ENCODE measurements around the gene ZC3H12D.

ZC3H12D gene

DNA sequence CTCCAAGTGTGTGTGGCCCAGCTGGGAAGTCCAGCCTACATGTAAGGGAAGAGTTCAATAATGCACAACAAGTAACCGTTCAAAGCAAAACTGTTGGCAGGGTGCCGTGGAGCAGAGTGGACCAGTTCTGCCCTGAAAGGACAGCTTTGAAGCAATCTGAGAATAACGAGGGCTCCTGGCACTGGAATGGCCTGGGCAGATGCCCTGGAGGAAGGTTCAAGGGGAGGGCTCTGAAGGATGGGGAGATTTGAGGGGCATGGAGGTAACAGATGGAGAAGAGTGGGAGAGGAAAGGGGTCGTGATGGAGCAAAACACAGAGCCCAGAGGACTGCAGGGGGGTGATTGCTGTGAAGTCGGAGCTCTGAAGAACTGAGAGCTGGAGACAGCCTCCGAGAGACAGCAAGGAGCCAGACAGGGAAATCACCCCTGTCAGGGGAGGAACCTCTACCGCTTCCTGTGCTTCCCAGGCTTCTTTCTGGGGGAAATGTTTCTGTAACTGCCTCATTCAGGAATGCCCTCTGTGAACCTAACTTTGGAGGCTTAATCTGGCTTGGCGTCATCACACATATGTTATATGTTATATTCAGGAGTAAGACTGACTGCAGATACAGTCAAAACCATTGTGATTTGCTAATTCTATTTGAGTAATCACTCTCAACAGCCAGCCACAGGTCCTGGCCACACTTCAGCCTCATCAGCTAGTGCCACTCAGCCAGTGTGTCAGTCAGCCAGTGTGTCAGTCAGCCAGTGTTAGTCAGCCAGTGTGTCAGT is 41.2 kb downstream of the ZC3H12D start:
- no peaks in the 10 kb centered on the region for H3K79me2 ChIP-seq (ENCODE audit: insufficient read depth, low read depth)
- H3K9ac ChIP-seq, result no peak overlapping the region
- no peak overlapping the region for H3K27ac ChIP-seq
- H3K27me3 ChIP-seq (ENCODE audit: insufficient read depth, low read depth), result no peaks in the 10 kb centered on the region
- no peaks in the 10 kb centered on the region for H4K20me1 ChIP-seq (ENCODE audit: insufficient read depth)
- no peaks in the 10 kb centered on the region for H3K36me3 ChIP-seq (ENCODE audit: insufficient read depth)
- H3K4me3 ChIP-seq (IDR thresholded peaks at IDR 0.05; ENCODE audit: insufficient read depth, low read depth, low read length), result no peak overlapping the region
- no peak overlapping the region for H2AFZ ChIP-seq (ENCODE audit: low read depth)
- no peak overlapping the region for H3K4me2 ChIP-seq
- no peaks in the 10 kb centered on the region for H3K4me1 ChIP-seq (ENCODE audit: low read depth, poor library complexity, severe bottlenecking)
- TF ChIP-seq CTCF (conservative IDR thresholded peaks at IDR 0.05; ENCODE audit: low read depth, low read length), result no peak

- Histone ChIP-seq H3K4me3 (IDR thresholded peaks at IDR 0.05; ENCODE audit: insufficient read depth, low read depth, low read length) (no peak overlapping the region), H3K9ac (no peak overlapping the region), H3K4me2 (no peak overlapping the region), H2AFZ (ENCODE audit: low read depth) (no peak overlapping the region), H4K20me1 (ENCODE audit: insufficient read depth) (no peaks in the 10 kb centered on the region), H3K36me3 (ENCODE audit: insufficient read depth) (no peaks in the 10 kb centered on the region), H3K4me1 (ENCODE audit: low read depth, poor library complexity, severe bottlenecking) (no peaks in the 10 kb centered on the region), H3K27ac (no peak overlapping the region), H3K27me3 (ENCODE audit: insufficient read depth, low read depth) (no peaks in the 10 kb centered on the region), H3K79me2 (ENCODE audit: insufficient read depth, low read depth) (no peaks in the 10 kb centered on the region)
- no peak for TF ChIP-seq CTCF (conservative IDR thresholded peaks at IDR 0.05; ENCODE audit: low read depth, low read length)
Observed at GRCh38 chr6:149441740-149442139, 43.1 kb downstream of the ZC3H12D start.

DNA sequence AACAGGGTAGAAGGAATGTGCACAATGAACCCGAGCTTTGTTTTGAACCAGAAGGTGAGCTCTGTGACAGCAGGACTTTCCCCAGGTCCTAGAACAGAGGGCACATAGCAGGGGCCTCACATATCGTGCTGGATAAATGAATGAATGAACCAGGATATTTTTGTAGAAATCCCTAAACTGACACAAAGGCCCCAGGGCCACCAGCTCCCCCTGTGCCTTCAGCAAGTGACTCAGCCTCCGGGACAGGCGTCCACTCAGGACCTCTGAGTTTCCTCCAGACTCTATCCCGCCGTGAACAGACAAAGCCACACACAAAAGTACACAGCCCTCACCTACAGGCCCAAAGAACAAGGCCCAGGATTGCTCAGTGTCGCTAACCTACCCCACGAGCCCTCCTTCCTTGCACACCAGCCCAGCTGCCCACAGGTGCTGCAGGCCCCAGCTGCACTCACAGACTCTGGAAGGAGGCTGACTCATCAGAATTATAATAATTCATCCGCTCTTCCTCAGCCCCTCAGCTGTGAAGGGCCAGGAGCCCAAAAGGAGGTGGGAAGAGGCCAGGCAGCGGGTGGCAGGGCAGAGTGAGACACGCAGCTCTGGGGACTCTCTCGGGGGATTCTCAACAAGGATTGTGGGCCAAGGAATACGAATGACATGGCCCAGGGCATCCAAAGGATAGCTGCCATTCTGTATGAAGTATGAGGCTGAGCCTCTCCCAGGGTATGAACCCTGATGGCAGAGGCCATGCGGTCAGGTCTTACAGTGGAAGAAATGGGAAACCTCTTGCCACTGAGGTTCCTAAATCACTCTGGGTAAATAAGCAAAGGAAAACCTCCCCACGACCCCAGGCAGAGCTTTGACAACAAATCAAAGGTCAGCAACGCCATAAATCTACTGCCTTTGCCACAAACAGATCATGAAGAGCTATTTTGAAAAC is 43.8 kb downstream of the ZC3H12D start:
- H3K4me3 ChIP-seq (IDR thresholded peaks at IDR 0.05; ENCODE audit: insufficient read depth, low read depth, low read length), result no peak overlapping the region
- no peak overlapping the region for H2AFZ ChIP-seq (ENCODE audit: low read depth)
- no peak overlapping the region for H3K9ac ChIP-seq
- H3K27ac ChIP-seq, result no peak overlapping the region
- H4K20me1 ChIP-seq (ENCODE audit: insufficient read depth), result no peaks in the 10 kb centered on the region
- no peaks in the 10 kb centered on the region for H3K36me3 ChIP-seq (ENCODE audit: insufficient read depth)
- H3K4me1 ChIP-seq (ENCODE audit: low read depth, poor library complexity, severe bottlenecking), result no peaks in the 10 kb centered on the region
- TF ChIP-seq CTCF (conservative IDR thresholded peaks at IDR 0.05; ENCODE audit: low read depth, low read length), result no peak
- H3K79me2 ChIP-seq (ENCODE audit: insufficient read depth, low read depth), result no peaks in the 10 kb centered on the region
- no peak overlapping the region for H3K4me2 ChIP-seq
- H3K27me3 ChIP-seq (ENCODE audit: insufficient read depth, low read depth), result no peaks in the 10 kb centered on the region

DNA sequence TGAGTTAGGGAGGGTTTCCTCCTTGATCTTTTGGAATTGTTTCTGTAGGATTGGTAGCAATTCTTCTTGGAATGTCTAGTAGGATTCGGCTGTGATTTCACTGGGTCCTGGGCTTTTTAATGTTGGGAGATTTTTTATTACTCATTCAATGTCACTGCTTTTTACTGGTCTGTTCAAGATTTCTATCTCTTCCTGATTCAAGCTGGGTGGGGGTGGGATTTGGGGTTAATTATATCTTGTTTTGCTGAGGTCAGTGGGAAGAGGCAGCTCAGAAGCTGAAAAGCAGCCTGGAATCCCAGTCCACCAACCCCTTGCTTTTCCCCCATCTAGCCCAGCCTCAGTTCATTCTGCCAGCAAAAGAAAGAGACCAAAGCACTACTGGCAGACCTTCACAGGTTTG is 45.2 kb downstream of the ZC3H12D start:
- Histone ChIP-seq H3K4me3 (IDR thresholded peaks at IDR 0.05; ENCODE audit: insufficient read depth, low read depth, low read length) (no peak overlapping the region), H3K9ac (no peak overlapping the region), H3K36me3 (ENCODE audit: insufficient read depth) (no peaks in the 10 kb centered on the region), H3K27me3 (ENCODE audit: insufficient read depth, low read depth) (no peaks in the 10 kb centered on the region), H2AFZ (ENCODE audit: low read depth) (no peak overlapping the region), H3K4me2 (no peak overlapping the region), H4K20me1 (ENCODE audit: insufficient read depth) (no peaks in the 10 kb centered on the region), H3K79me2 (ENCODE audit: insufficient read depth, low read depth) (no peaks in the 10 kb centered on the region), H3K27ac (no peak overlapping the region), H3K4me1 (ENCODE audit: low read depth, poor library complexity, severe bottlenecking) (no peaks in the 10 kb centered on the region)
- no peak for TF ChIP-seq CTCF (conservative IDR thresholded peaks at IDR 0.05; ENCODE audit: low read depth, low read length)

Measured in KMS-11 (cell line).